ENCODE results near the gene ABCF2. TPM values are rescaled to one million over a fixed set of nuclear protein-coding genes. Genes with fewer than 3 reads are reported as not detected.

The ABCF2 gene
- total RNA-seq, 1 donor from 2014 or later = 23.3 TPM

DNA sequence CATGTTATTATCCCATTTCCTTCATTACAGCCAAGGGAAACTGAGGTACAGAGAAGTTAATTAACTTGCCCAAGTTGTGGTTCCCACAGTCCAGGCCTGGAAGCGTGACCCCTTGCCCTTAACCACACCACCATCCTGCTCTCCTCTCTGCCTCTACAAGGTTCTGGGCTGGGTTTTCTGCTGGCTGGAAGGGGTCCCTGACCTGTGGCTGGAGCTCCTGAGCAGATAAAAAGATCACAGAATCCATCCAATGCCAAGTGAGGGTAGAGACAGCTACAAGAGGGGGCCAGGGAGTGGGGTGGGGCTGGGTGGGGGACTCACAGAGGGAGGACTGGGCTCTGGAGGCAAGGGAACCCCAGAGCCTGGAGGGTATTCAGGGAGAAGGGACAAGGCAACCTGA is 49.7 kb downstream of the ABCF2 start:
- no peak for TF ChIP-seq CTCF (IDR thresholded peaks at IDR 0.05)
- Histone ChIP-seq H3K36me3 (no peaks in the 10 kb centered on the region), H3K4me3 (no peak overlapping the region), H3K4me1 (no peaks in the 10 kb centered on the region), H3K27ac (no peak overlapping the region), H3K9me3 (no peaks in the 10 kb centered on the region), H3K27me3 (ENCODE audit: low read depth) (peaks cover 41% of the 10 kb centered on the region)
- DNase-seq (no peak), ATAC-seq (no peak)
- intact Hi-C loops (cut with DNase I) = no loop called here

DNA sequence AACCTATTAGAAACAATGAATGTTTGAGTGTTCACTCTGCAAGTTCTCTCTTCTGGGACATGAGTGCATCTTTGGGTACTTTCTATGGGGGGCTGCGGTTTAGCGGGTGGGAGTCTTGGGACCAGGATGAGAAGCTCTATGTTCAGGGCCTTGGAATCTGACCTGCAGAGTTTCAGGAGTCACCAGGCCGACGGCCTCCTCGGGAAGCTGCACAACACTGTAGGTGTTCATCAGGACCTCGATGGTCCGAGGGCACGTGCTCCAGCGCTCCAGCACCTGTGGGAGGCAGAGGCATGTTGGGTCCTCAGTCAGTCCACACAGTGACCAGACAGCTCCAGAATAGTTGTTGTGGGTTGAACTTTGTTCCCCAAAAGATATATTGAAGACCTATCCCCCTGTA is 50.6 kb downstream of the ABCF2 start:
- no peak for DNase-seq
- TF ChIP-seq CTCF (IDR thresholded peaks at IDR 0.05) = no peak
- H3K4me1 ChIP-seq = no peaks in the 10 kb centered on the region
- H3K27ac ChIP-seq = no peak overlapping the region
- no peak overlapping the region for H3K4me3 ChIP-seq
- no peaks in the 10 kb centered on the region for H3K36me3 ChIP-seq
- intact Hi-C loops (cut with DNase I) = no loop called here
- peaks cover 43% of the 10 kb centered on the region for H3K27me3 ChIP-seq (ENCODE audit: low read depth)
- no peak for ATAC-seq
- H3K9me3 ChIP-seq = no peaks in the 10 kb centered on the region

DNA sequence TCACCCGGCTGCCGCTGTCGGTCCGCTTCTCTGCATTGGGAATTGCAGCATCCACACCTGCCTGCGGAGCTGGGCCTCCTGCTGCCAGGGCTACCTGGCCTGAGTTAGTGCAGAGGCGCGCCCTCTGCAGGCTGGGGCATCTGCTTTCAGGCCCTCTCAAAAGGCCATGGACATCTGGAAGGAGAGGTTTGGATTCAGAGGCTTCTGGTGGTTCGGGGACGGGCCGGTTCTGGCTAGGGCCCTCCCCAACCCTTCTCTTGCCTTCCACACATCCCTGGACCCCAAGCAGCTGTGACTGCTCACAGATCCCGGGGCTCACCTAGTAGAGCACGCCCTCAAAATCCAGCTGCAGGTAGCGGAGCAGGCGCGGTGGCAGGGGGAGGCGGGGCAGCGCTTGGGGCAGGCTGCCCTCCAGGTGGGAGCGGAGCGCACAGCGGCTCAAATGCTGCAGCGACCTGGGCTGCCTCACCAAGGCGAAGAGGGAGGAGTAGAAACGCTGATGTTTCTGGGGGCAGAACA is 51.2 kb downstream of the ABCF2 start:
- intact Hi-C loops (cut with DNase I) = no loop called here
- ATAC-seq = no peak
- no peak for DNase-seq
- H3K27ac ChIP-seq = no peak overlapping the region
- no peaks in the 10 kb centered on the region for H3K9me3 ChIP-seq
- no peak for TF ChIP-seq CTCF (IDR thresholded peaks at IDR 0.05)
- H3K36me3 ChIP-seq = no peaks in the 10 kb centered on the region
- peaks cover 44% of the 10 kb centered on the region for H3K27me3 ChIP-seq (ENCODE audit: low read depth)
- no peaks in the 10 kb centered on the region for H3K4me1 ChIP-seq
- H3K4me3 ChIP-seq = no peak overlapping the region

GRCh38 chr7:151175047-151175792 is 51.8 kb downstream of the ABCF2 start:
- Histone ChIP-seq H3K4me1 (no peaks in the 10 kb centered on the region), H3K27me3 (ENCODE audit: low read depth) (peaks cover 44% of the 10 kb centered on the region)
- DNase-seq = no peak

DNA sequence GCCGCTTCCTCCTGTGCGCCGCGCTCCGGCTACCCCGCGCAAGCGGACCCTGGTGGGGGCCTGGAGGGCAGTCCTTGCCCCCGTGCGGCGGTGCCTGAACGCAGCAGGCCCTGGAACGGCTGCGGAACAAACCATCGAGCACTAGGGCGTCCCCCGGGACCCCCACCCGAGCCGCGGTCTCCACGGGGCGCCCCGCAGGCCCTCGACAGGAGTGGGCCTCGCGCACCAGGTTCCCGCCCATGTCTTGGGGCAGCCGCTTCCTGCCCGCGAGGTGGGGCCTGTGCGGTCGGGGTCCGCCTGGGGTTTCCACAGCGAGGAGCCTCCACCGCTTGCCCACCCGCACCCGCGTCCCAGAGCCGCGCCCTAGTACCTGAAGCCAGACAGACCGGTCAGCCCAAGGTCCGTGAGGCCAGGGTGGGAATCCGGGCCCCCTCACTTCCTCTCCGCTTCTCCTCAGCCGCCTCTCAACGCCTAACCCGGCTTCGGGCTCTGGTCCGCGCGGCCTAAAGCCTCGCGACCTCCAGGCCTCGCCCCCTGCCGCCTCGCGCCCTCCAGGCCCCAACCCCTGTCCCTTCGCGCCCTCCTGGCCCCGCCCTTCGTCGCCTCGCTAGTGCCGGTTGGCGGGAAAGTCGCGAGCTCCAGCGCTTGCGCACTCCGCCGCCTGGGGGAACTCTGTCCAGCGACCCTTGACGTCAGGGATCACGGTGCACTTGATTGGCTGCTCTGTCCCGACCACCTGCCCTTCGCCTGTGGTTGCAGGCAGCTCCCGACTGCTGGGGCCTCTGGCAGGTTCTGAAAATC is 52.6 kb downstream of the ABCF2 start:
- H3K27me3 ChIP-seq (ENCODE audit: low read depth) = peaks cover 48% of the 10 kb centered on the region
- H3K4me1 ChIP-seq = no peaks in the 10 kb centered on the region
- TF ChIP-seq CTCF (IDR thresholded peaks at IDR 0.05) = no peak
- ATAC-seq = peak; percentile 14 to 26
- no peak for DNase-seq
- no peaks in the 10 kb centered on the region for H3K36me3 ChIP-seq
- no peaks in the 10 kb centered on the region for H3K9me3 ChIP-seq
- no peak overlapping the region for H3K4me3 ChIP-seq
- intact Hi-C loops (cut with DNase I) = no loop called here
- H3K27ac ChIP-seq = no peak overlapping the region

More at GRCh38 chr7:151175047-151175792, 51.8 kb downstream of the ABCF2 start:
- no peak for ATAC-seq
- Histone ChIP-seq H3K4me3 (no peak overlapping the region), H3K27ac (no peak overlapping the region), H3K36me3 (no peaks in the 10 kb centered on the region), H3K9me3 (no peaks in the 10 kb centered on the region)
- TF ChIP-seq CTCF (IDR thresholded peaks at IDR 0.05) = no peak
- intact Hi-C loops (cut with DNase I) = no loop called here
